ENCODE results near the gene GRIPAP1. TPM values are rescaled to one million over a fixed set of nuclear protein-coding genes. Genes with fewer than 3 reads are reported as not detected.

Gene GRIPAP1, protein sequence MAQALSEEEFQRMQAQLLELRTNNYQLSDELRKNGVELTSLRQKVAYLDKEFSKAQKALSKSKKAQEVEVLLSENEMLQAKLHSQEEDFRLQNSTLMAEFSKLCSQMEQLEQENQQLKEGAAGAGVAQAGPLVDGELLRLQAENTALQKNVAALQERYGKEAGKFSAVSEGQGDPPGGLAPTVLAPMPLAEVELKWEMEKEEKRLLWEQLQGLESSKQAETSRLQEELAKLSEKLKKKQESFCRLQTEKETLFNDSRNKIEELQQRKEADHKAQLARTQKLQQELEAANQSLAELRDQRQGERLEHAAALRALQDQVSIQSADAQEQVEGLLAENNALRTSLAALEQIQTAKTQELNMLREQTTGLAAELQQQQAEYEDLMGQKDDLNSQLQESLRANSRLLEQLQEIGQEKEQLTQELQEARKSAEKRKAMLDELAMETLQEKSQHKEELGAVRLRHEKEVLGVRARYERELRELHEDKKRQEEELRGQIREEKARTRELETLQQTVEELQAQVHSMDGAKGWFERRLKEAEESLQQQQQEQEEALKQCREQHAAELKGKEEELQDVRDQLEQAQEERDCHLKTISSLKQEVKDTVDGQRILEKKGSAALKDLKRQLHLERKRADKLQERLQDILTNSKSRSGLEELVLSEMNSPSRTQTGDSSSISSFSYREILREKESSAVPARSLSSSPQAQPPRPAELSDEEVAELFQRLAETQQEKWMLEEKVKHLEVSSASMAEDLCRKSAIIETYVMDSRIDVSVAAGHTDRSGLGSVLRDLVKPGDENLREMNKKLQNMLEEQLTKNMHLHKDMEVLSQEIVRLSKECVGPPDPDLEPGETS
- 23.1 and 29.9 TPM in 2 replicates for total RNA-seq

DNA sequence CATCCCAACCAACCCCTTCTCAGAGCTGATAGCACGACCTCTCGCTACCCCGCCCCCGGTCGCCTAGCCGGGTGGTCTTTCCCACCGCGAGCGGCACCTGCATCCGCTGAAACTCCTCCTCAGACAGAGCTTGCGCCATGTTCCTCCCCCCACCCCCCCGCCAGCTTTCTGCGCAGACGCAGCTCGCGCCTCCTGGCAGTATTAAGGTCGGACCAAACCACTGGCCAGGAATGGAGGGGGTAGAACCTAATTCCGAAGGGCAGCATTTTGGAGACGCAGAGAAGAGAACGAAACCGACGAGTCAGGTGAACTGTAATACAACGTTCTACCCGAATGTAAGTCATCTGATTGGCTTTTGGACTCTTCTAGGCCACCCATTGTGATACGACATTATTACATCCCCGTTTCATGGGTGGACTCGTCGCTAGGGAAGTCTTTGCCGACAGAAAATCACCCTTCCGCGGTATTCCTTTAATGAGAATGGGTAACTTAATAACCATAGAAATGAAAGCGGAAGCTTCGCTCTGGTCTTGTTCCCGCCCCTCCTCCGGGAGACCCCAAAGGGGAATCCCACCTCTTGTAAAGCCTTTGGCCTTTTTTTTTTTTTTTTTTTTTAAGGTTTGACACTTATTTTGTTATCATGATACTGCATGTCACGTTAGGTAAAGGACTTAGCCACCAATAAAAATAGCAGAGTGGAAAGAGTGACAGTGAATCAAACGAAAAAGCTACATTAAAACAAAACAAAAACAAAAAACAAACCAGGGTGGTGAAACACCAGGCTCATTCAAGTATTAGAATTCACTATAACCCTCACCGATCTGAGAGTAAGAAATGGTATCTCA lies at the start of gene GRIPAP1:
TSS of gene GRIPAP1 (minus strand) at position 174 of the 845 bp plus-strand sequence. CDS start at position 139, 35 bp downstream.

DNA sequence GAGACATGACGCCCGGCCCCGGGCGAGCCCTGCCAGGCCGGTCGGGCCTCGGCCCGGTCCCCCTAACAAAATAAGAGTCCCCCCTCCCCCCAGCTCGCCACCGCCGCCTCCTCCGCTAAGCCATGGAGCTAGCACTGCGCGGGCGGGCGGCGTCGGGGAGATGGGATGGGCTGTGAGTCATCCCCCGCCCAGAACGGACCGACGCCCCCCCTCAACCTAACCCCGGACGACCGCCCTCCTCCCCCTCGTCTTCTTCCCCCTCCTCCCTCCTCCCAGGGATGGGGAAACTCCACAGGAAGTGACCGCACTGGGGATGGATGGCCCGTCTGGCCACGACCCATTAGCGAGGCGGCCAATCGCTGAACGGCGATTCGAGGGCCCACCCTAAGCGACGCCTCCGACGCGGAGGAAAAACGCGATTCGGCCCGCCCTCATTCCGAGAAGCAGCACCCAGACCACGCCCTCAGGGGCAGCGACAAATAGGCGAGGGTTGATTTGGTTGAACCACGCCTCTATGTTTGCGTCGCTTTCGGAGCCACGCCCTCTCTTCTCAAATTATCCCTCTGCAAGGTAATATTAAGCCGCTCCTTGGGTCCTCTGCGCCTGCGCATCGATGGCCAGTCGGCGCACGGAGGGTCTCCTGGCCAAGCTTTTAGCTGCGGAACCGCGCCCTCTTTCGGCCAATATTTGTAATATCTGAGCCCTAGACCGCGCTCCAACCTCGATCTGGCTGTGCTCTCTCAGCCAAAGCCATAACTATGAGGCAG lies 41.3 kb upstream of the GRIPAP1 start, which contains the start of gene TFE3:
TSS of gene TFE3 (minus strand) at position 138 of the 767 bp plus-strand sequence. CDS start at position 7, 131 bp downstream.

DNA sequence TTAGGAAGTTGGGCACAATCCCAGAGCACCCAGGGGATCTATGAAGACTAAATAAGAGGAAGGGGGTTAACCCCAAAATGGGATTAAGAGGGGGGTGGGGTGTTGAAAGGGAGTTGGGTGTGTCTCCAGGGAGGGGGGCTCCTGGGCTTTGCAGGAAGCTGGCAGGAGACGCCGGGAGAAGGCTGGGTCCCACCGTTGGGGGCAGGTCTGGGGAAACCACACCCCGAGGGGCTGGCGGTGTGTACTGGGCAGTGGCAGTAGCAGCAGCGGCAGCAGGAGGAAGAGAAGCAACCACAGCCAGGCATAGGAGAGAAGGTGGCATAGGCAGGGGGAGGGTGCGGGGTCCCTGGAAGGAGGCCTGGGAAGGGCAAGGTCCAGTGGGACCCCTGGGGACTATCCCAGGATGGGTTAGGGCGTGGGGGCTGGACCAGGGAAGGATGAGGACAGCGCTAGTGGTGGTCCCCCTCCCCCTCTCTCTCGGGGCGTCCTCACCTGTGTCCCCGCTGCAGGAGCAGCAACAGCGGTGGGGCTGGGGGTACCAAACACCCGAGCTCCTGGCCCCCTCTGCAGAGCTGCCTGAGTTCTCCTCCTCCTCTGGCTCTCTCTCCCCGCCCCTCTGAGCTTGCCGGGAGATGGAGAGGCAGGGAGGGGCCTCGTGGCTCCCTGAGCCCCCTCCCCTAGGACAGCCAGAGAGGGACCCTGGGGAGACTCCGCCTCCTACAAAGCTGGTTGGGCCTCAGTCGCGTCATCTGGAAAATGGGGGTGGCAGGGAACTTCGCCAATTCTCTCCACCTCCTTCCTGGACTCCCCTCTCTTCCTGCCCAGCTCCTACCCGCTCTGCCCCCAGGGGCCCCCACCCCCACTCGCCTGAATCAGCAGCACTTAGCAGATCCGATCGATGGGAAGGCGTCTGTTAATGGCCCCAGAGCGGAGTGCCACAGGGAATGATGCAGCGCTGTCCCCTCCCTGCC lies 30.5 kb downstream of the GRIPAP1 start, which contains the start of gene KCND1:
TSS of gene KCND1 (minus strand) at position 596 of the 971 bp plus-strand sequence. CDS start 1,573 bp downstream, outside the sequence.

DNA sequence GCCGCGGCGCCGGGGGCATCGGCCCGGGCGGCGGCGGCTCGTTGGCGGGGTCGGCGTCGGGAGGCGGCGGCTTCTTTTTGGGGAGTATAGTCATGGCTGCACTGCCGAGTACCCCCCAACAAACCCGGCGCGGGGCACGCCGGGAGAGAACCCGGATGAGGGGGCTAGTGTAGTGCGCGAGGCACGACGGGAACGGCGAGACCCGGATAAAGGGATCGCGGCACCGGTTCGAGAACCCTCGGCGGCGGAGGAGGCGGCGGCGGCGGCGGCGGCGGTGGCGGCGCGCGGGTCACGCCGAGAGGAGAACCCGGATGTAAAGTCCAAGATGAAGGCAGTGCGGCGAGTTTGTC lies 44.6 kb downstream of the GRIPAP1 start, which contains the start of gene OTUD5:
TSS of gene OTUD5 (minus strand) at position 131 of the 350 bp plus-strand sequence. CDS start at position 94, 37 bp downstream.

Other genes starting within 250 kb of the GRIPAP1 start
- not detected in 2 replicates for gene GLOD5, start 240.5 kb downstream of the GRIPAP1 start, total RNA-seq
- not detected in 2 replicates for gene GATA1, start 215.7 kb downstream of the GRIPAP1 start, total RNA-seq
- gene HDAC6, start 200.2 kb downstream of the GRIPAP1 start, total RNA-seq: 30.6 and 34.2 TPM in 2 replicates
- not detected in 2 replicates for gene ERAS, start 175.8 kb downstream of the GRIPAP1 start, total RNA-seq
- gene PCSK1N, start 166.7 kb downstream of the GRIPAP1 start, total RNA-seq: 2.9 TPM in 1 of 2 replicates, not detected in the other
- 36.4 and 39.3 TPM in 2 replicates for gene TIMM17B, start 104.5 kb downstream of the GRIPAP1 start, total RNA-seq
- gene PQBP1, start 104.3 kb downstream of the GRIPAP1 start, total RNA-seq: 61.5 and 89.0 TPM in 2 replicates
- gene SLC35A2, start 90.6 kb downstream of the GRIPAP1 start, total RNA-seq: 13.9 and 14.6 TPM in 2 replicates
- gene PIM2, start 83.2 kb downstream of the GRIPAP1 start, total RNA-seq: 6.2 and 7.0 TPM in 2 replicates
- gene OTUD5, start 44.7 kb downstream of the GRIPAP1 start, total RNA-seq: 37.0 and 40.7 TPM in 2 replicates
- 0.33 and 1.2 TPM in 2 replicates for gene KCND1, start 30.4 kb downstream of the GRIPAP1 start, total RNA-seq
- gene TFE3, start 41.1 kb upstream of the GRIPAP1 start, total RNA-seq: 42.5 and 42.7 TPM in 2 replicates
- 0.11 and 0.37 TPM in 2 replicates for gene CCDC120, start 56.7 kb upstream of the GRIPAP1 start, total RNA-seq
- 6.6 and 9.1 TPM in 2 replicates for gene PRAF2, start 71.7 kb upstream of the GRIPAP1 start, total RNA-seq
- 30.1 and 39.6 TPM in 2 replicates for gene WDR45, start 77.6 kb upstream of the GRIPAP1 start, total RNA-seq
- gene GPKOW, start 121.5 kb upstream of the GRIPAP1 start, total RNA-seq: 18.2 and 25.7 TPM in 2 replicates
- gene MAGIX, start 160.5 kb upstream of the GRIPAP1 start, total RNA-seq: 1.4 and 2.4 TPM in 2 replicates
- gene PLP2, start 169.6 kb upstream of the GRIPAP1 start, total RNA-seq: 16.0 and 17.7 TPM in 2 replicates
- gene PRICKLE3, start 184.1 kb upstream of the GRIPAP1 start, total RNA-seq: 5.3 and 5.9 TPM in 2 replicates
- 0.12 and 0.33 TPM in 2 replicates for gene SYP, start 197.9 kb upstream of the GRIPAP1 start, total RNA-seq
- under 0.01 TPM in 1 of 2 replicates, not detected in the other for gene CACNA1F, start 231.1 kb upstream of the GRIPAP1 start, total RNA-seq
- 8.7 and 10.5 TPM in 2 replicates for gene CCDC22, start 233.2 kb upstream of the GRIPAP1 start, total RNA-seq

Data from uterine smooth muscle cell (primary cell).